PC-9 (cell line): ENCODE measurements around the gene SLC18A3. TPM values are rescaled to one million over a fixed set of nuclear protein-coding genes. Genes with fewer than 3 reads are reported as not detected.
A peak's percentile ranks its signal among the peaks of the same experiment; 100 is the strongest.

Experiments used
- BruUV-seq: library from RNA; stranded (reverse); fragments of 400-500 nt; replicated peaks from 2 replicates; lab custom pipeline; 2021; lab: Mats Ljungman, UMichigan
- CTCF ChIA-PET: fragments of 300-600 bp; sonication (Branson Sonifier 250); formaldehyde crosslinking; loops from one replicate; lab custom pipeline; 2022; ENCODE audit warnings: antibody characterized with exemption; lab: Charles Lee
- POLR2A ChIA-PET: fragments of 300-600 bp; sonication (Branson Sonifier 250); formaldehyde crosslinking; loops from one replicate; lab custom pipeline; 2022; ENCODE audit warnings: antibody characterized with exemption; ENCODE audit not compliant: unreplicated experiment; lab: Charles Lee
- DNase-seq, 2 experiments: peaks; one replicate each; pipeline versions ENCODE4 v3.0.0 to v3.0.0-alpha.2; 2015 to 2022; ENCODE audit warnings: mixed read lengths in 1 of 2
- H2AFZ ChIP-seq: fragments of 200-600 bp; sonication (generic); 2 replicates; pipeline ENCODE4 v1.8.1; 2017; ENCODE audit warnings: antibody characterized with exemption
- H3F3A ChIP-seq: fragments of 200-600 bp; sonication (generic); 2 replicates; pipeline ENCODE4 v1.8.1; 2017; ENCODE audit warnings: antibody characterized with exemption, mild to moderate bottlenecking, low read depth; ENCODE audit not compliant: insufficient read depth
- H3K27ac ChIP-seq: fragments of 200-600 bp; sonication (generic); 2 replicates; pipeline ENCODE4 v1.6.1; 2016; ENCODE audit warnings: mixed run types
- H3K27me3 ChIP-seq: fragments of 200-600 bp; sonication (generic); 2 replicates; pipeline ENCODE4 v1.6.1; 2016; ENCODE audit warnings: low read depth, mixed run types; ENCODE audit not compliant: insufficient read depth
- H3K36me3 ChIP-seq: fragments of 200-600 bp; sonication (generic); 2 replicates; pipeline ENCODE4 v1.6.1; 2016; ENCODE audit warnings: low read depth, mixed run types
- H3K4me1 ChIP-seq: fragments of 200-600 bp; sonication (generic); replicated peaks from 2 replicates; pipeline ENCODE4 v1.6.1; 2016; ENCODE audit warnings: mixed run types; ENCODE audit not compliant: insufficient read depth
- H3K4me2 ChIP-seq: fragments of 200-600 bp; sonication (generic); 2 replicates; pipeline ENCODE4 v1.6.1; 2017; ENCODE audit warnings: mixed run types
- H3K4me3 ChIP-seq: fragments of 200-600 bp; sonication (generic); 2 replicates; pipeline ENCODE4 v1.6.1; 2016; ENCODE audit warnings: mixed run types
- H3K79me2 ChIP-seq: fragments of 200-600 bp; sonication (generic); 2 replicates; pipeline ENCODE4 v1.6.1; 2017; ENCODE audit warnings: low read depth, mixed run types
- H3K9me2 ChIP-seq: fragments of 200-600 bp; sonication (generic); 2 replicates; pipeline ENCODE4 v1.8.1; 2017; ENCODE audit warnings: mild to moderate bottlenecking; ENCODE audit not compliant: insufficient read depth
- H3K9me3 ChIP-seq: fragments of 200-600 bp; sonication (generic); 2 replicates; pipeline ENCODE4 v1.8.1; 2016; ENCODE audit warnings: low read depth; ENCODE audit not compliant: insufficient read depth
- H4K20me1 ChIP-seq: fragments of 200-600 bp; sonication (generic); 2 replicates; pipeline ENCODE4 v1.8.1; 2017; ENCODE audit not compliant: insufficient read depth
- EZH2 ChIP-seq: fragments of 200-600 bp; sonication (generic); IDR thresholded peaks from 2 replicates; pipeline ENCODE4 v1.8.0; 2017; ENCODE audit warnings: antibody characterized with exemption, low read depth
- intact Hi-C: fragments of 100-400 bp; cut with micrococcal nuclease; formaldehyde crosslinking; loops from one replicate; pipeline ENCODE4 v1.10.0; 2022; ENCODE audit not compliant: unreplicated experiment
- total RNA-seq: library from RNA; stranded (reverse); gene quantifications from 2 replicates; pipeline ENCODE4 v1.2.3, GENCODE V29; 2021
- TF ChIP-seq, protein P1 (sequence below): fragments of 200-600 bp; sonication (generic); conservative IDR thresholded peaks from 2 replicates; pipeline ENCODE4 v1.6.1; 2017; ENCODE audit warnings: mixed run types, antibody characterized with exemption, mild to moderate bottlenecking, moderate library complexity

SLC18A3 gene
- total RNA-seq, 1 experiment from 2014 or later, result not detected

DNA sequence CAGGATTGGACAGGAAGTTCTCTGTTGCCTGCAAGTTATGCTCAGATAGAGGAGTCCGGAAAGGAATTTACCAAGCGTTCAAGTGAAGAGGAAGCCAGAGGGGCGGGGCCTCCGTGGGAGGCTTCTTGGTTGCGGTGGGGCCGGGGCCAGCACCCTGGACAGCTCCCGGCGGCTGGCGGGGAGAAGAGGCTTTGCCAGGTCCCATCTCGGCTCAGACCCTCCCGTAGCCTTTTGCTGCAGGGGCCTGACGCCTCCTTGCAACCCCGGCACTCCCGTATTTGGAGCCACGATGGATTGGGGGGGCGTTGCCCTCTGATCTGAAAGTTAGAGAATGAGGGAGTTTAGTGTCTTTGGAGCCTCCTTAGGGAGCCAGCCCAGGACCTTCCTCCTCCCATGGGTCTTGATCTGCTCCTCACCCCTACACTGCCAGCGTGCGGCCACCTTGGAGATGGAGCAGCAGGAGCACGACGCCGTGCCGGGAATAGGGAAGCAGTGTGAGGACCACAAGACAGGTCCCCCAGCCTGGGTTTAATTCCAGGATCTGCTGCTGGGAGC, 3.1 kb upstream of the SLC18A3 start:
- no peak for TF ChIP-seq EZH2
- TF ChIP-seq, protein P1, sequence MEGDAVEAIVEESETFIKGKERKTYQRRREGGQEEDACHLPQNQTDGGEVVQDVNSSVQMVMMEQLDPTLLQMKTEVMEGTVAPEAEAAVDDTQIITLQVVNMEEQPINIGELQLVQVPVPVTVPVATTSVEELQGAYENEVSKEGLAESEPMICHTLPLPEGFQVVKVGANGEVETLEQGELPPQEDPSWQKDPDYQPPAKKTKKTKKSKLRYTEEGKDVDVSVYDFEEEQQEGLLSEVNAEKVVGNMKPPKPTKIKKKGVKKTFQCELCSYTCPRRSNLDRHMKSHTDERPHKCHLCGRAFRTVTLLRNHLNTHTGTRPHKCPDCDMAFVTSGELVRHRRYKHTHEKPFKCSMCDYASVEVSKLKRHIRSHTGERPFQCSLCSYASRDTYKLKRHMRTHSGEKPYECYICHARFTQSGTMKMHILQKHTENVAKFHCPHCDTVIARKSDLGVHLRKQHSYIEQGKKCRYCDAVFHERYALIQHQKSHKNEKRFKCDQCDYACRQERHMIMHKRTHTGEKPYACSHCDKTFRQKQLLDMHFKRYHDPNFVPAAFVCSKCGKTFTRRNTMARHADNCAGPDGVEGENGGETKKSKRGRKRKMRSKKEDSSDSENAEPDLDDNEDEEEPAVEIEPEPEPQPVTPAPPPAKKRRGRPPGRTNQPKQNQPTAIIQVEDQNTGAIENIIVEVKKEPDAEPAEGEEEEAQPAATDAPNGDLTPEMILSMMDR, result no peak
- peaks cover 14% of the 10 kb centered on the region; the same call in 1 of the 2 replicates for H3K27me3 ChIP-seq
- H4K20me1 ChIP-seq, result no peaks in the 10 kb centered on the region; the same call in 1 of the 2 replicates
- H3F3A ChIP-seq, result no peaks in the 10 kb centered on the region
- no peak overlapping the region for H2AFZ ChIP-seq
- no peaks in the 10 kb centered on the region for H3K9me2 ChIP-seq
- no peaks in the 10 kb centered on the region for H3K36me3 ChIP-seq
- no peak overlapping the region for H3K4me3 ChIP-seq
- POLR2A ChIA-PET, result no interaction called here
- H3K9me3 ChIP-seq, result no peaks in the 10 kb centered on the region
- H3K79me2 ChIP-seq, result no peaks in the 10 kb centered on the region
- peak; percentile 46 to 75 for DNase-seq
- no peaks in the 10 kb centered on the region for H3K4me1 ChIP-seq
- CTCF ChIA-PET, result no interaction called here
- no peak overlapping the region for H3K27ac ChIP-seq
- BruUV-seq, result no TSS peak
- intact Hi-C loops, result loop anchor here (10.0 kb wide), 1 partner anchor 158 kb away; the partner anchor contains the start of gene OGDHL
- no peak overlapping the region for H3K4me2 ChIP-seq

DNA sequence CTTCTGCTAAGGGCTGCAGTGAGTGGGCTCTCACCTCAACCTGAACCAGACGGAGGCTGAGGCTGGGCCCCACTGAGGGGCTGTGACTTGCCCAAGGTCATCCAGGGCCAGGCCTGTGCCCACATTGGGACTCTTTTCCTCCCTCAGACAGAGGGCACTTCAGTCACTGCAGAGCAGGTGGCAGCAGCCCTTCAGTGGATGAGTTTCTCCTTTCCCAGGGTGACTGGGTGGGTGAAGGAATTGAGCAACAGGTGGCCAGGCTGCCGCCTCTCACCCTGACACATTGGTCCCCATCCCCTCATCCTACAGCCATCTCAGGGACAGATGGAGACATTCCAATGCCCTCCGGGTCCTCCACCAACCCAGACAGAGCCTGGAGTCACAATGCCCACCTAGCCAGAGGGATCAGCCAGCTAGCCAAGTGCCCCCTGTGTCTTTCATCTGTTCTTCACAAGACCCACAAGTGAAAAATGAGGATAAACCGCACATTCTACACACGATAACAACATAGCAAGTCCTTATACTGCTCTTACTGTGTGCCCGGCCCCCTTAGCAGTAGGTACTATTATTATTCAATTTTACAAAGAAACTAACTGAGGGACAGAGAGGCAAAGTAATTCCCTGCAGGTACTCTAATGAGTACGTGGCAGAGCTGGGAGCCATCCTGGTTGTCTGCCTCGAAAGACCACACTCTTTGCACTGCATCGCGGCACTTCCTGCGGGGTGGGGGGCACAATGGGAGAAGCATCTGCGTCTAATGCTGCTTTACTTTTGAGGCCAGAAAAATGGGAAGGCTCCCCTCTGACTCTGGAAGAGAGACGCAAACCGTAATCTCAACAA, 1.7 kb upstream of the SLC18A3 start:
- DNase-seq, result no peak
- Histone ChIP-seq H3K9me2 (no peaks in the 10 kb centered on the region), H3K4me1 (no peaks in the 10 kb centered on the region), H4K20me1 (no peaks in the 10 kb centered on the region; the same call in 1 of the 2 replicates), H3K27ac (no peak overlapping the region), H3K4me2 (no peak overlapping the region), H2AFZ (no peak overlapping the region), H3F3A (no peaks in the 10 kb centered on the region), H3K4me3 (no peak overlapping the region), H3K27me3 (peaks cover 25% of the 10 kb centered on the region), H3K36me3 (no peaks in the 10 kb centered on the region), H3K79me2 (no peaks in the 10 kb centered on the region), H3K9me3 (no peaks in the 10 kb centered on the region)
- no peak for TF ChIP-seq EZH2
- TF ChIP-seq, protein P1, result no peak
- ChIA-PET POLR2A (no interaction called here), CTCF (no interaction called here)
- intact Hi-C loops, result loop anchor here (10.0 kb wide), 1 partner anchor 156 kb away; the partner anchor contains the start of gene OGDHL
- no TSS peak for BruUV-seq

DNA sequence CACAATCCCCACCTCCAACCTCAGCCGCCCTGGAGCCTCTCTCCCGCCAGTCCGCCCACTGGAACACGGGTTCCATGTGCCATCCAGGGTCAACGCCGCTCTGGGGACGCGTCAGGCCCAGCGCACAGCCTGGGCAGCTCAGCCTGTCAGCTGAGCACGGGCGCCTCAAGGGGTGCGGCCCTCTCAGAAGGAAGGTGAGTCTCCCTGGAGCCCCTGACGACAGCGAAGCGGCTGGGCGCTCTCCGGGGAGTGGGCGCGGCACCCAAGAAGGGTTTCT, 1.2 kb upstream of the SLC18A3 start:
- Histone ChIP-seq H3K27me3 (peaks cover 31% of the 10 kb centered on the region), H3K79me2 (no peaks in the 10 kb centered on the region), H3K27ac (no peak overlapping the region), H3K4me3 (no peak overlapping the region), H3K4me1 (no peaks in the 10 kb centered on the region), H4K20me1 (no peaks in the 10 kb centered on the region; the same call in 1 of the 2 replicates), H3F3A (no peaks in the 10 kb centered on the region), H3K36me3 (no peaks in the 10 kb centered on the region), H3K9me3 (no peaks in the 10 kb centered on the region), H2AFZ (no peak overlapping the region), H3K4me2 (no peak overlapping the region), H3K9me2 (no peaks in the 10 kb centered on the region)
- ChIA-PET CTCF (no interaction called here), POLR2A (no interaction called here)
- DNase-seq, result no peak
- BruUV-seq, result no TSS peak
- intact Hi-C loops, result loop anchor here (10.0 kb wide), 1 partner anchor 156 kb away; the partner anchor contains the start of gene OGDHL
- TF ChIP-seq, protein P1, result no peak
- TF ChIP-seq EZH2, result no peak
